Measurements from ENCODE around the gene IDE. TPM values are rescaled to one million over a fixed set of nuclear protein-coding genes. Genes with fewer than 3 reads are reported as not detected.
A peak's percentile ranks its signal among the peaks of the same experiment; 100 is the strongest.
"Not testable (repeated sequence)": the region's sequence is repeated elsewhere in the genome, so short reads cannot be mapped to it uniquely, and the experiment has no call there.

Gene IDE
- total RNA-seq, 1 donor: 56.6 TPM

GRCh38 chr10:92593619-92594588 lies 20.0 kb upstream of the IDE start:
- H3K4me3 ChIP-seq (ENCODE audit: low read depth, low read length): peak overlapping the region; percentile 88
- TF ChIP-seq CTCF (IDR thresholded peaks at IDR 0.05; ENCODE audit: insufficient read depth, low read depth, low read length): no peak
- DNase-seq (ENCODE audit: low read depth): peak; percentile 16

GRCh38 chr10:92592761-92593618 lies 19.1 kb upstream of the IDE start, which contains the start of gene KIF11:
Gene KIF11, plus strand, starts transcription at chr10:92593130. Its CDS starts 246 bp downstream, at chr10:92593376.
- H3K4me3 ChIP-seq (ENCODE audit: low read depth, low read length): peak within 1 kb of the TSS; percentile 88
- DNase-seq (ENCODE audit: low read depth): peak; percentile 98
- TF ChIP-seq CTCF (IDR thresholded peaks at IDR 0.05; ENCODE audit: insufficient read depth, low read depth, low read length): no peak

GRCh38 chr10:92591550-92592022 lies 17.7 kb upstream of the IDE start:
- no peak for TF ChIP-seq CTCF (IDR thresholded peaks at IDR 0.05; ENCODE audit: insufficient read depth, low read depth, low read length)
- H3K4me3 ChIP-seq (ENCODE audit: low read depth, low read length): peak overlapping the region; percentile 88
- DNase-seq (ENCODE audit: low read depth): peak; percentile 93

GRCh38 chr10:92590623-92591549 lies 17.0 kb upstream of the IDE start:
- peak overlapping the region; percentile 88 for H3K4me3 ChIP-seq (ENCODE audit: low read depth, low read length)
- TF ChIP-seq CTCF (IDR thresholded peaks at IDR 0.05; ENCODE audit: insufficient read depth, low read depth, low read length): peak; percentile 55
- peak; percentile 84 for DNase-seq (ENCODE audit: low read depth)

- H3K4me3 ChIP-seq (ENCODE audit: low read depth, low read length); DNase-seq (ENCODE audit: low read depth): not testable (repeated sequence)
Observed at GRCh38 chr10:92582347-92582746, 8.5 kb upstream of the IDE start.

- no peak overlapping the region for H3K4me3 ChIP-seq (ENCODE audit: low read depth, low read length)
- peak; percentile 27 for DNase-seq (ENCODE audit: low read depth)
- no peak for TF ChIP-seq CTCF (IDR thresholded peaks at IDR 0.05; ENCODE audit: insufficient read depth, low read depth, low read length)
Observed at GRCh38 chr10:92575961-92576360, 2.1 kb upstream of the IDE start.
